NCI-H146 treated with DMSO at 0.1 percent for 48 hours (cell line): Measurements from ENCODE around the gene DUSP11.
A peak's percentile ranks its signal among the peaks of the same experiment; 100 is the strongest.
"Not testable (repeated sequence)": the region's sequence is repeated elsewhere in the genome, so short reads cannot be mapped to it uniquely, and the experiment has no call there.

Experiments
- DNase-seq: peaks from one replicate; lab custom pipeline; 2025; ENCODE audit not compliant: unreplicated experiment; lab: John Stamatoyannopoulos, UW

Gene DUSP11

GRCh38 chr2:73776381-73776780 lies 3.5 kb downstream of the DUSP11 start:
- DNase-seq = no peak

- DNase-seq = no peak
Observed at GRCh38 chr2:73772819-73773218, 7.1 kb downstream of the DUSP11 start.

DNA sequence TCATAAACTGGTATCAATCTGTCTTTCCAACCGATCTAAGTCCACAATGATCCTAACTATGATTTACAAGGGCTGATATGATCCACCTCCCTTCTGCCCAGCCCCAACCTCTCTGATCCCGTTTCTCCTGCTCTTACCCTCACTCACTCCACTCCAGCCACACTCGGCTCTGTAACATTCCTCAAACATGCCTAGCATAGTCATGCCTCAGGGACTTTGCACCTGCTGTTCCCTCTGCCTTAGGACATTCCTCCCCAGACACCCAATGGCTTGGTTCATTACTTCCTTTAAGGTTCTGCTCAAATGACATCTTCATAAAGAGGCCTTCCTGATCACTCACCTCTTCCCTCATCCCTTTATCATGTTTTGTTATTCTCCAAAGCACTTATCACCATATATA lies 9.2 kb downstream of the DUSP11 start:
- no peak for DNase-seq

DNA sequence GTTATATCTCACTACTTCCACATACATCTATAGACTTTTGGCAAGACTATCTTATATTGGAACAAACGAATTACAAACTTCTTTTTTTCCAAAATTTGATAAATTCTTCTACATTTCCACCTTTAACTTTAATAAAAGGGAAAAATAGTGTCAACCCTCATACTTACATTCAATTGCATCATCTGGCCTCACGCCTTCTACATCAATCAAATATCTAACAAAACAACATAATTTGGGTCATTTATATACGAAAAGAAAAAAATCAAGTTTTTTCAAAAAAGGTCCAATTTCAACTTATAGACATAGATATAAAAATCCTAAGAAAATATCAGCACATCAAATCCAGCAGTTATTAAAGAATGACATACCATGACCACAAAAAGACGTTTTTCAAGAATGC lies 12.9 kb downstream of the DUSP11 start:
- DNase-seq = no peak

DNA sequence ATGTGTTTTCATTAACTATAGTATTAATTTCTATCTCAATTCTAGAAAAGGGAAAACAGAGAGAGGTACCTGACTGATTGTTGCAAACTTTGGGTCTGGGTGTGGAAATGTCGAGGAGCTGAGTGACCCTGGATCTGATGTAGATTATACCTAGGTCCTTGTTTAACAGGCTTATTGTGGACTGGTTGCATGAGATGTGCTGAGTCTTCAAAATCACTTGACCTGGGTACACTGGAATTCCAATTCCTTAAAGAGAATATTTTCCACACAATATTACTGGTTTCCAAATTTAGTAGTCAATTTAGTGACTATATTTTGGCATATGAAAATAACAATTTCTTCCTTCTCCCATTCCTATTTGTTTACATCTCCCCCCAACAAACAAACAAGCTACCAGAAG lies 13.6 kb downstream of the DUSP11 start:
- no peak for DNase-seq

DNA sequence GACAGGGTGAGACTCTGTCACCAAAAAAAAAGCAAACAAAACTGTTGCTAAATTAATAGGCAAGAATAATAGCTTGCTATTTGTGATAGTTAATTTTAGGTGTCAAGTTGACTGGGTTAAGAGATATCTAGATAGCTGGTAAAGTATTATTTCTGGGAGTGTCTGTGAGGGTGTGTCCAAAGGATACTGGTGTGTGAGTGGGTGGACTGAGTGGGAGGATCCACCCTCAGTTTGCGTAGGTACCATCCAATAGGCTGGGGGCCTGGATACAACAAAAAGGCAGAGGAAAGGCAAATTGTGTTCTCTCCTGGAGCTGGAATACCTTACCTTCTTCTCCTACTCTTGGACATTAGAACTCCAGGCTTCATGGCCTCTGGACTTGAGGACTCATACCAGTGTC lies 15.0 kb downstream of the DUSP11 start:
- DNase-seq = no peak

DNA sequence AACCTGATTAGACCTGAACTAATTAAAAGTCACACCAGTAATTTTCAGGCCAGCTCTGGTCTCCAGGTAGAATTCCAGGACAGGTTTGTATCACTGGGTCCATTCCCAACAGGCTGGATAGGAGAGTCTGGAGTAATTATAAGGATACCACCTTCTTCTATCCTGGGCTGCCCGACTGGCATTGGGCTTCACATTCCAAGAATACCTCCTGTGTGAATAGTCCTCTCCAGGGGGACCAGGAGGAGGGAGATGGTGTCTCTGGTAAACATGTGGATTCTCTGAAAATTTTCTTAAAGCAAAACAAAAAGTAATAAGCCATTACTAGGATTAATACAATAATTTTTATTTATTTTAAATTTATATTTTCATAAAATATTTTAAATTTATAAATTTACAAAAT lies 17.3 kb downstream of the DUSP11 start:
- no peak for DNase-seq

DNA sequence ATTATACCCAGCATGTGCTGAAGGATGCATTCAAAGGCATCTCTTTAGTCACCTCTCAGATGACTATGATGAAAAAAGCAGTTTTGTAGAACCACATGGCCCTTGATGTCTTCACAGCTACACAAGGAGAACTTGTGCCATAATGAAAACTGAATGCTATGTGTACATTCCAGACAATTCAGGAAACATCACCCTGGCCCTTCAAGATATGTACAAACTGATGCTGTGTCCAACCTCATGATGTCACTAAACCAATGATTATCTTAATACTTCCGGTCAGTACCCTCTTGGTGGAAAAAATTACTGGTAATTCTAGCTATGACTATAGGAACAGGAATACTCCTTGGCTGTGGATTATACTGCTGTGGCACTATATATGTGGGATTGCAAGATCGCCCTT lies 20.0 kb downstream of the DUSP11 start:
- no peak for DNase-seq

GRCh38 chr2:73759285-73759764 lies 20.6 kb downstream of the DUSP11 start:
- DNase-seq = no peak

DNA sequence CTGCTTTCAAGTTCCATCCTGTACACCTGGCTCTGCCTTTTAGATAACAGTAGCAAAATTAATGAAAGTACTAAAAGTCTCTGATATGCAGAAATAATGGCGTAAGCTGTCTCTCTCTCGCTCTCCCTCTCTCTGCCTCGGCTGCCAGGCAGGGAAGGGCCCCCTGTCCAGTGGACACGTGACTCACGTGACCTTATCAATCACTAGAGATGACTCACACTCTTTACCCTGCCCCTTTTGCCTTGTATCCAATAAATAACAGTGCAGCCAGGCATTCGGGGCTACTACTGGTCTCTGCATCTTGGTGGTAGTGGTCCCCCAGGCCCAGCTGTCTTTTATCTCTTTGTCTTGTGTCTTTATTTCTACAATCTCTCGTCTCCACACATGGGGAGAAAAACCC lies 25.6 kb downstream of the DUSP11 start:
- DNase-seq = not testable (repeated sequence)

DNA sequence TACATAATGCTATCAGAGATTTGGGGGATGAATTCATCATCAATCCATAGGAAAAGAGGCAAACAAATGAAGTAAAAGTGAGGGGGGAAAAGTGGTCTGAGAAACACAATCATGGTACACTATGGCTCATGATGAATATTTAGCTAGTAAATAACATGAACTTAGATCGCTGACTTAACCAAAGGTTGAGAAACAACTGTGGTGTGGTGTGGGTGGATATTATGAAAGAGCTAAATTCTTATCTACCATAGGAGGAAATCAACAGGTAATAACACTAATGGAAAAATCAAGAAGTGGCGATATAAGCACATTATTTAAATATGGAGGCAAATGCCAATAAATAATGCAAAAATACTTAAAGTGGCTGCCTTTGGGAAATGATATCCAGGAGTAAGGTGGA lies 30.6 kb downstream of the DUSP11 start:
- DNase-seq = no peak

DNA sequence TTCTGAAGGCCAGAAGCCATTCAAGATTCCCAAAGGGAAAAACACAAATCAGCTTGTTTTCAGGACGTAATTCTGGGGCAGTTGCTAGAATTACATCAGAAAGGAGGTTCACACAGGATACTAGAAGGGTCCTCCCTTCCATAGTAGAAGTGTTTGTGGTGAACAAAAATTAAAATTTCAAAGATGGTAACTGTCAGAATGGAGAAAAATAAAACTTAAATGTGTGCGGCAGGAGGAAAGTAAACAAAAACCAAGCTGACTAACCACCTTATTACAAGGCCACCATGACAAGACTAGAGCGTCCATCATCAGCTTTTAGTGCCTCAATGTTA lies 33.1 kb downstream of the DUSP11 start:
- DNase-seq = no peak

- no peak for DNase-seq
Observed at GRCh38 chr2:73746015-73746876, 33.7 kb downstream of the DUSP11 start.

DNA sequence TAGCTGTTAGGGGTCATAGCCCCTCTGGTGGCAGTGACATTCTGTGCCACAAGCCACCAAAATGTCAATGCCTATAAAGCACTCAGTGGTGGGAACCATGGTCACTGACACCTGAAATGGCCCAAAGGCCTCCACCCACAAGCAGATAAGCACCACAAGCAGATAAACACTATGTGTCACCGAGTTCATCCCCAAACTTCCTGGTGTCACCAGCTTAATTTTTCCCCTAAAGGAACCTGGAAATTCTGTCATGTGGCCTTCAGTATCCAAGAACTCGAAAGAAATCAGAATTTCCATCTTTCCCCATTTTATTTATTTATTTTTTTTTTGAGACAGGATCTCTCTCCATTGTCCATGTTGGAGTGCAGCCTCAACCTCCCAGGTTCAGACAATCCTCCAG lies 39.1 kb downstream of the DUSP11 start:
- no peak for DNase-seq

DNA sequence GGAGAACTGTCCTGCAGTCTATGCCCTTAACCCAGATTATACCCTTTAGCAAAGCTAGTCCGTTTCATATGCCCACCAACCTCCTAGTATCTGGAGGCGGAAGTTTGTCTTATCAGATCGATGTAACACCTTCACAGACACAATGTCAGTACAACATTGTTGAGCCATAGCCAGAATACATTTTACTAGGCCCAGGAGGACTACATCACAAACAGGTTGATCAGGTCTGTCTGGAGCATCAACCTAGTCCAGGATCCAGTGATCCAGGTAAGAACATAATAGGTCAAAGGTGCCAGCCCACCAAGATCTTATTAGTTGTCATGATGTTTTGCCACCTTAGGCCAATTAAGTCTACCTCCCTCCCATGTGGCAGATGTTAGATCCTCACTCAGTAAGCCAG lies 40.8 kb downstream of the DUSP11 start:
- DNase-seq = no peak

DNA sequence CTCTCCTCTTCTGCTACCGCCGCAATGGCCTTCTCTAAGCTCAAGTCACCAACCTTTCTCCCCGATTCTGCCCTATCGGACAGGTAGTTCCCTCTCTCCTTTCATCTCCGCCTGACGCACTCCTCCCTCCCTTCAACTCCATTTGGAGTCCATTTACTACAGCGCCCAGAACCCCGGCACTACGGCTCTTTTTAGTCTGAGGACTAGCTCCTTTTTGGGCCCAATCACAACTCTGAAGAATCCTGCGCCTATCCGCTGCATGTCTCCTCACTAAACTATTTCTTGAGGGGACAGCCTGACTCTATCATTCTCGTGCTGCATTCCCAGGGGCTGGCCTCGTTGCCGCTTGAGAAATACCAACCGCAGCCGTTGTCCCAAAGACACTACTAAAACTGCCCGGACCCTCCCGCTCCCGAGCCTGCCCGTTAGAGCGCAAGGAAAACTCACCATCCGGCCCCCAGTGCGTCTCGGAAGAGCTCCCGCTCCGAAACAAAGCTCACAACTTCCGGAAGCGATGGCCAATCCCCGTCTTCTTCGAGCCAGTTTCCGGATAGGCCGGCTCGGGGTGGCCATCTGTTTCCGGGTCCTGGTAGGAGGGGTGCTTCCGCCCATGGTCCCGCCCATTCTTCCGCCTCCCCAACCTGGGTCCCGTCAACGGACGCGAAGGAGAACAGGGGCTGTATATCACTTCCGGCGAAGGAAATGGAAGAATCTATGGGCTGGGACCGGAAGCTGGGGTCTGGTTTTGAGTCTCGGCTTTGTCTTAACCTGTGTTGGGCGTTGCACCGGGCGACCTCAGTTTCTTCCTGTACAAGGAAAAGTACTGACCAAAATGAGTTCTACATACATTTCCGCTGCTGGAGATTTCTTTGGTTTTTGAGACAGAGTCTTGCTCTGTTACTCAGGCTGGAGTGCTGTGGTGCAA lies 42.8 kb downstream of the DUSP11 start, which contains the start of gene TPRKB:
TPRKB (minus strand) TSS at position 491 of the 925 bp plus-strand sequence. CDS start 2,776 bp downstream, outside the sequence.
- DNase-seq = peak; percentile 93

- no peak for DNase-seq
Observed at GRCh38 chr2:73736378-73736777, 43.5 kb downstream of the DUSP11 start.

DNA sequence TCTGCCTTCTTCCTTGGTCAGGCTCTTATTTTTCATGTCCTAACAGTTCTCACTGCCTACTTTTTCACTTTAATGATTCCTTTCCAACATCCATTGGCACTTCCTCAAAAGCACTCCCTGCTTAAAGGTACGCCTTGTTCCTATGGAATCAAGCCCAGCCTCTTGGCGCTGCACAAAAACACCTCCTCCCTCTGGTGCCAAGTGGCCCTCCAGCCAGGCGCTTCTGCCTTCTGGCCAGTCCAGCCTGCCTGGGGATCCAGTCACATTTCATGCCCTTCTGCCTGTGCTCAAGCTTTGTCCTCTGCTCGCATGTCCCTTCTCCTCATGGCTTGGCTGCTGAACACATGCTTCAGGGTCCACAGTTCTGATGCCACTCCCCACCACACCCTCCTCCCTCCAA lies 49.1 kb downstream of the DUSP11 start:
- DNase-seq = no peak

DNA sequence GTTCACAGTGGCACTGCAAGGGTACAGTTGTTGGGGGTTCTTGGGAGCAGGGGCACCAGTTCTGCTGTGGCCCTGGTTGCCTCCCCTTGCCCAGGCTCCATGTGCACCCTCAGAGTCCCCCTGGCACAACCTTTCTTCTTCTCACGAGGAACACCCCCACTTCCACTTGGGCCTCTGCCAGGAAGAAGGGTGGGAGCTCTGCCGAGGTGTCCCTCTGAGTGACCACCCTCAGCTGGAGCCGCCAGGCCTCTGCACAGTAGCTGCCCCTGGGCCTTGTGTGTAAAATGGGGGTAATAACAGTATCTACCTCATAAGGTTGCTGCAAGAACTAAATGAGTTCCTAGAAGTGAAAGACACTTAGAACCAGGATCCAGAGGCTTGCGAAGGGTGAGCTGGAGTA lies 51.2 kb downstream of the DUSP11 start:
- DNase-seq = no peak

DNA sequence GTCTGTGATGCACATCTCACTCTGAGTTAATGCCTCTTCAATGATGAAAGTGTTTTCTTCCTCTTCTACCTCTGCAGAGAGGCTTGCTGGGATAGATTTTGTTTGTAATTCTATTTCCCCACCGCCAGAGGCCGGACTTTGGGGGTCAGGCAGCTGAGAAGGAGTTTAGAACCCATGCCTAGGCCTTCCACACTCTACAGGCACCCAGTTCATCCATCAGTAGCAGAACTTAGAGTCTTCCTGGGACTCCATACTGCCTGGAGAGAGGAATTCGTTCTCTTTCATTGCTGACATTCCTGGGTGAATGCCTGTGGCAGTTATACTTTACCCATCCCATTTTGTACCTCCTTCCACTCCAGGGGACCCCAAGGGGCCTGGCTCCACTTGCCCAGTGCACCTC lies 51.9 kb downstream of the DUSP11 start:
- DNase-seq = no peak

- DNase-seq = not testable (repeated sequence)
Observed at GRCh38 chr2:73726657-73727056, 53.2 kb downstream of the DUSP11 start.
